Left forelimb (tissue), 1 donor: ENCODE results near the gene TJP1.
"Not testable (repeated sequence)": the region's sequence is repeated elsewhere in the genome, so short reads cannot be mapped to it uniquely, and the experiment has no call there.

Source experiments
- DNase-seq: peaks from one replicate; pipeline ENCODE4 v3.0.0-alpha.2; 2018; ENCODE audit warnings: low spot score

Gene TJP1

DNA sequence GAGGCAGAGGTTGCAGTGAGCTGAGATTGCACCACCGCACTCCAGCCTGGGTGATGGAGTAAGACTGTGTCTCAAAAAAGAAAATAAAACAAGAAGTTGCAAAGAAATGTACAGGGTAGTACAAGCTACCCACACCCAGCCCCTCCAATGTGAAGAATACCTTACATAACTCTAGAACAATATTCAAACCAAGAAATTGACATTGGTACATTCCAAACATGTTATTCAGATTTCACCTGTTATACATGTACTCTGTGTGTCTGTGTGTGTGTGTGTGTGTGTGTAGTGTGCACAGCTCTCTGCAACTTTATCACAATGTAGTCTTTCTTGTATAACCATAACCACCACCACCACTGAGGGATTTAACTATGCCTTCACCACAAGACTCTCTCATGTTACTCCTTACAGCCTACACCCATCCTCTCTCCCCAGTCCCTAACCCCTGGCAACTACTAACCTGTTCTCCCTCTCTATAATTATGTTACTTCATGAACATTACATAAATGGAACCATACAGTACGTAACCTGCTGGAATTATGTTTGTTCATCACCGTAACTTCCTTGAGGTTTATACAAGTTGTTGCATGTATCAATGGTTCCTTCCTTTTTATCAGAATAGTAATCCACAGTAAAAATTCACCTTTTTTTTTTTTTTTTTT, 16.2 kb upstream of the TJP1 start:
- no peak for DNase-seq

DNA sequence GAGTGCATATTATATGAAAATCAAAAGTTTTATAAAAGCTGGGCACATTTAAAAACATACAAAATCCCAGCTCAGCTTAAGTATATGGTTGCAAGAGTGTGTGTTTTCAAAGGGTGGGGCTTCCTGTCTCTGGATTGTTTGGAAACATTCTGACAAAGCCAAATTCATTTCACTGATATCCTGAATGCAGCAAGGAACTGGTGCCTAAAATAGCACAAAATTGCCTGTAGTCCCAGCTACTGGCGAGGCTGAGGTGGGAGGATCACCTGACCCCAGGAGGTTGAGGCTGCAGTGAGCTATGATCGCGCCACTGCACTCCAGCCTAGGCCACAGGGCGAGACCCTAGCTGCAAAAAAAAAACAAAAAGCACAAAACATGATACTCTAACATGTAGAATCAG, 13.0 kb upstream of the TJP1 start:
- no peak for DNase-seq

DNA sequence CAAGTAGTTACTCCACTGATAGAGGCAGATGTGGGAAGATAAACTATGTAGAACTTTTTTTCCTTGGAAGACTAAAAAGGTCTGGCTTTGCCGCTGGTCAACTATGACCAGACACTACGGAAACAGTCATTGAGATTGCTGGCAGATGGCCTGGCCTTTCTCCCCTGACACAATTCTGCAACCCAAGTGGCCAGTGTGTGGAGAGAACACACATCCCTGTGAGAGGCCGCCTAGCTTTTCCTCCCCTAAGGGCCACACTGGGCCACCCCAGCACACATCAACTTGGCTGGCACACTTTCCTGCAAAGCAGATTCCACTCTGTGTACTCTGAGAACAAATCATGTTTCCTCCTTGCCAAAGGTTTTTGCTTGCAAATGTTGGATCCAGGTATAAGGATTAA, 10.4 kb upstream of the TJP1 start:
- no peak for DNase-seq

DNA sequence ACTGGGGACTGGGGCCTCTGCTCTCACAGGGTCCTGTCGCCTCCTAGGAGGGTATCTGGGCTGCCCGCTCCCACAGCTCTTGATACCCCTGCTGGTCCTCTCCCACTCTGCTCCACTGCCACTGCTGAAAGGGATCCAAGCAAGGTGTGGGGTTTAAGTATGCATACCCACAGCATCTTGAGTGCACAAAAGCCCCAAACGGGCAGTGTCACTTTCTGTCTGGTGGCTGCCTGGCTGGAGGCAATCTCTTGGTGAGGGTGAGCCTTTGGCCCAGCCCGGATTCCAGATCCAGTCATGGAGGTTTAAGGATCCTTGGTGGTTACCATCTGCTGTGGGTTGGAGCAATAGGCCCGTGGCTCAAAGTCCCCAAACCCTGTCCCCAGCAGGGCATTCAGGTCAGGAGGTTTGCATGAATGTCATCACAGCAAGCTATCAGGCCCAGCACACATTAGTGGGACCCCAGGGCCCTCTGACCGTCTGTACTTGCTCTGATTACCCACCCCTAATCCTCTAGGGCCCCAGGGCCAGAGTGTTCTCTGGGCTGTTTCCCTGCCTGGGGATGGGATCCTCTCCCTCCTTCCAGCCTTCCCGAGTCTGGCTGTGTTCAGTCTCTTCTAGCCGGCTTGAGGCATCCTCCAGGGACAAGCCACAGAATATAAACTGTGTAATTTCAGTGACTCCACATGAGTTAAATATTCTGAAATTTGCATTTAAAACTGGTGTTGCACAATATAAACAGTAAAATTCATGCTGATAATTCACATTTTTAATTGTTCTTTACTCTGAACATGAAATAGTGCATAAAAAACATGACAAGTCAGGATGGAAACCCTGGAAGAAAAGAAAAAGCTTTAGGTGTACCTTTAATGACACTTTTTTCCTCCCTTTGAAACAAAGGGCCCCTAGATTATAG, 4.9 kb upstream of the TJP1 start:
- DNase-seq, result no peak

DNA sequence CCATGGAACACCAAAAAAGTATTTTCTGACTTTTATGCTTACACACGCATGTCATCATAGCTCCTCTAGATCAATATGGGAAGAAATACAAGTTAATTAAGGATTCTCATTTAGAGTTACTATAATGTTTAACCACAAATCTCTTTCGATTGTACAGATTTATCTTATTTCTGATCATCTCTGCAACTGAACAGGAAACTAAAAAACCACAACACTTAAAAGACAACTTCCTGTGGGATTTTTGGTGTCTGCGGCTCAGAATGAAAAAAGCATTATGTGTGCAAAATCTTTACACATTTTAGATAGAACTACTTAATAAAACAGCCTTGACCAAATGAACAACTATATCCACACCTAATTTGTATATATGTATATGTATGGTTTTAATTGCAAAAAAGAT, 3.0 kb upstream of the TJP1 start:
- no peak for DNase-seq

DNA sequence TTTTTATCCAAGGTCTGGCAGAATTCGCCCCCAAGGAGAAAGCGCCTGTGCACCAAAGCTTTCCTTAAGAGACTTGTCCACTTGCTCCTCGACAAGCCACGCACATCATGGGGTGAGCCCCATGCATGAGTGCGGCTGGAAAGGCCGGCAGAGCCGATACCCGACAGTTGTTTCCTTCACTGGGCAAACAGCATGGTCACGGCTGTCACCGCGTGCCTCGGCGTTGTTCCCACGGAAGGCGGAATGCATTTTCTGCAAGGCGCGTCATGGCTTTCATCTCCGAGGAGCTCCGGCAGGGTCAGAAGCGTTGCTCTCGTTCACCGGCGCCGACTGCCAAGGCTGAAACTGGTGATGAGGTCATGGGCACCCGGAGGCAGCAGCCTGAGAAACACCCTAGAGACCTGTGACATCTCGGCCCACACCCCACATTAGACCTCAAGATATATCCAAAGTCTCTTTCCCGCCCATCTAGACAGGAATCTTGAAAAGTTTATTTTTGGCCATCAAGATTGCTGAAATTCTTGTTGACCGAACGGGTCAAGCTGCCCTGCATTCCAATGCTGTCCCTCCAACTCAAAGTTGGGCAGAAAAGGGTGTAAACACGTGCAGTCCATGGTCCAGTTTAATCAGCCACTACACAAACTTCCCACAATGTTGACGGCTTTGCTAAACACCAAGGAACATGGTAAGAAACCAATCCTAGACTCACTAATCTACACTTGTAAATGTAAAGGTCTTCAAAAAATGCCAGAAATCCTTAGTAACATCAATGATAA, 604 bp upstream of the TJP1 start:
- DNase-seq, result no peak

DNA sequence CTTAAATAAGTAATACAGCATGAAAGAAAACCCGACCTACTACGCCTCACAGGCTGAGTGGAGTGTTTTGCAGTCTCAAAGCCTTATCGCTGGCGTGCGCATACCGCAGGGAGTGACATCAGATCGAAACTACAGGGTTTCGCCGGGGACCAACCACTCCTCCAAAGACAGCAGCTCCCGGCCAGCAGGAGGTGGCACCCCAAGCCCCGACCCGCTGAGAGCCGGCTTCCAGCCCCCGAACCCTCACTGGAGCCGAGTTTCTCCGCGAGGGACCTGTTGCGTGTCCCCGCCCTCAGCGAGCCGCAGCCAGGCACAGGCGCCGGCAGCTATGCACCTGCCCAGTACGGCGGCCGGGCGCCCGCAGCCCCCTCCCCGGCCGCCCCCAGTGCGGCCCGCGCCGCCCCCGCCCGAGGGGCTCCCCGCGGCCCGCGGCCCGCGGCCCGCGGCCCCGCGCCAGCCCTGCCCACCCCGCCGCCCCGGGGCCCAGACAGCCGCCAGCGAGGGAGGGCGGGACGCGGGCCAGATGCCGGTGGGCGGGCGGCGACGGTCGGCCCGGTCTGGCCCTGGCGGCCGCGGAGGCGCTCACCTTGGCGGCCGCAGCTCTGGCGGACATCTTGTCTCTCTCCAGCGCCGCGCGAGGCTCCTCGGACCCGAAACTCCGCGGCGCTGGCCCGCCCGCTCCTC, 710 bp downstream of the TJP1 start:
- peak; percentile 78 for DNase-seq

DNA sequence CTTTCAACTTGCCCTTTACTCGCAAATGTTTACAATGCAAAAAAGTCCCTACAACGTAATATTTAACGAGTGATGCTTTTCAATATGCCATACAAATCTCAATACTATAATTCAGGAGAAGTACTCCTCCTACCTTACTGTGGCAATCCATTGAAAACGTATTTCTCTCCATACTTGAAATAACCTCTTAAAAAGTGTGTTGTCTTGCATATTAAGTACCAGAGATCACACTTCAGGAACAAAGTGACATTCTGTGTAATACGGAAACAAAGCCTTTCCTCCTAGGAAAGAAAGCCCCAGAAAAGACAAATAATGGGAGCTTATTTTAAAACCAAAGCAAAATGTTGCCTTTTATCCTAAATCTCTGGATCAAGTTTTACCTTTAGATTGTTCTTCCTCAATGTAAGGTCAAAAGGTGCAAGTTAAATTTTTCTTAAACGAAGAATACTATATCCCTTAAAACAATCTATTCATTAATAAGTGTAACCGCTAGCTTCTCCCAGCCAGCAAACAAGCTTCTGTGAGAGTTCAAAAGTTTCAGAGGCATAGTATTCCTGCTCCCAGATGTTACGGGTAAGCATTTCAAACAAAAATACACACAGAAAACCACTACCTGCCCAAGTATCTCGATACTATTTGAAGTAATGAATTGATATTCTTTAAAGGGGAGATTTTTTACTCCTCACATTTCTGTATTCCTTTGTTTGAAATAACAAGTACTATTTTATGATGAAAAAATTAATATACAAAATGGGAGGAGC, 1.7 kb downstream of the TJP1 start:
- no peak for DNase-seq

DNA sequence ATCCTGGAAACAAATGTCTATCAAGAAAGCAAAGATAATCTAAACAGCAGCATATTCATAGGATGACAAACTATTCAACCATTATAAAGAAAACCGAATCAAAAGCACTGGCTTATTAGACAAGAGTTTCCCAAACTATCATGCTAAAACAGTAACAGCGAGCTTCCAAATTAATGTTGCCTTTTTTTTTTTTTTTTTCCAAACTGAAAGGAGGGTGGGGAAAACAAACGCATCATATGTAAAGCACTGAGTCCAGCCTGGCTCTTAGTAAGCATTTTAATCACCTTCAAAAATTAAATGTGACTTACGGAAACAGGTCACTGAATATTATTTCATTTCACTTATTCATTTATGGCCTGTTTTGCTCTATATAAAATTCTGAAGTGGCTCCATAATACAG, 2.3 kb downstream of the TJP1 start:
- no peak for DNase-seq

DNA sequence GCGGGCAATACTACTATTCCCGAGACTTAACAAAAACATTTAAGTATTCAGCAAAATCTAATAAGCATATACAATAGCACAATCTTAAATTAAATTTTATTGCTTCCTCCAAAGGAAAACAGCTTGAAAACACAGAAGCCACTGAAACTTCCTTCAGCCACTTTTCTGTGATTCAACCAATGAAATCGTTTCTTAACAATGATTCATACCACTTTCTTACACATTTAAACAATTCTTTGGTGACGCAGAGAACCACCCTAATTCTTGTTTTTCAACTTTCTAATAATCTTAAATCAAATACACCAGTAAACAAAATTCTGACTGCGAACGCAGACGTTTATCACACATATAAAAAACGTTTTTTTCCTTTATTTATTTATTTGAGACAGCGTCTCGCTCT, 4.1 kb downstream of the TJP1 start:
- DNase-seq, result no peak

DNA sequence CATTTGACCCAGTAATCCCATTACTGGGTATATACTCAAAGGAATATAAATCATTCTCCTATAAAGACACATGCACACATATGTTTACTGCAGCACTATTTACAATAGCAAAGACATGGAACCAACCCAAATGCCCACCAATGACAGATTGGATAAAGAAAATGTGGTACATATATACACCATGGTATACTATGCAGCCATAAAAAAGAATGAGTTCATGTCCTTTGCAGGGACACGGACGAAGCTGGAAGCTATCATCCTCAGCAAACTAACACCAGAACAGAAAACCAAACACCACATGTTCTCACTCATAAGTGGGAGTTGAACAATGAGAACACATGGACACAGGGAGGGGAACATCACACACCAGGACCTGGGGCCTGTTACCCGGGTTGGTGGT, 4.8 kb downstream of the TJP1 start:
- not testable (repeated sequence) for DNase-seq

DNA sequence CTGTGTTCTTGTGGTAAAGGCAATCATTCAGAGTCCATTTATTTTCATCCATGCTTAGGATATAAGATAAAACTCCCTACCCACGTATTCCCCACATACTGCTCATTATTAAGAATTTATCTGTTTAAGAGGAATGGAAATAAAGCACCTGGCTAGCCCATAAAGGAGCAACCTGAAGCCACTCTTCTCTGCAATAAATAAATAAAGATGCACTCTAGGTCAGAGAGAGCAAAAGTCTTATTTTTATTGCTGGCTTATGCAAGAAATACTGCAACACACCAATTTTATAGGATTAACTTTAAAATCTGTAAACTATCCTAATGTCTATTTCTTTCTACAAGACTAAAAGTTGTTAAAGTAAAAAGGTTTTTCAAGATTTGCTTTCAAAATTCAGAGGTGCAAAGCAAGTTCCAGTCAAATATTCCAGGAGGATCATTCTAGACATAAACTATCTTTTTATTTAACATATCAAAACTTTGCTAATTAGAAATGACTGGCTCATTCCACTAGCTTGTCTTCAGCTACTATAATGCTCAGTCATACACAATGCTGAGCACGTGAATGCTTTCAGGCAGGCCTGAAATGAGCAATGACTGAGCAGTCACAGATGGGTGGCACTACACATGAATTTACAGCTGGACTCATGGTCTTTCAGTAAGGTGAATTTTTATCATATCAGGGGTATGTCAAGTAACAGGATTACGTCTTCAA, 7.1 kb downstream of the TJP1 start:
- DNase-seq, result no peak

DNA sequence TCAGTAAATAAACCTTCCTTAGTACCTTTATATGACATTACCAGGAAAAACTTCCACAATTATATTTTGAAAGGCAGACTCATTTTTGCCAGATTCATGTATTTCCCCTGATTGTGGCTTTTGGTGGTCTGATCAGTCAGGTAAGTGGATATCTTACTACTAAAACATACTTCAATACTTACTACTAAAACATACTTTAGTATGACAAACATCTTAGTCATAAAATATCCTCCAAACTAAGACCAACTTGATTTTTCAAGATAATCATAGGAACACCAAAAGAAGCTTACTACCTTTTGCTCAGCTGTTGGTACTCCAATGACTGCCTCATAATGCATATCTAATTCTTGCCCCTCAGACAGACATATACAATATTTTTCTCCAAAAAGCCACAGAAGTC, 9.3 kb downstream of the TJP1 start:
- no peak for DNase-seq

DNA sequence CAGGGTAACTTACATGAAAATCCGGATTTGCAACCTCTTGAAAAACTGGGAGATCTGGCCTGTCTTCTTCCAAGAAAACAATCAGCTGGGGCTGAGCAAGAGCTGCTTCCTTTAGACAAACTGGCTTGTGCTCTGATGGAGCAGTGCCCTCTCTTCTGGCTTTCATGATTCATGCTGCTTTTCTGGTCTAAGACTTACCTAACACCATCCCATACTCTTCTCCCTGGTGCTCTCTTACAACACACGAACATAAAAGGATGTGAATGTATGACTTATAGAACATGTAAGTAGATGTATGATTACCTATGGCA, 9.9 kb downstream of the TJP1 start:
- DNase-seq, result no peak

DNA sequence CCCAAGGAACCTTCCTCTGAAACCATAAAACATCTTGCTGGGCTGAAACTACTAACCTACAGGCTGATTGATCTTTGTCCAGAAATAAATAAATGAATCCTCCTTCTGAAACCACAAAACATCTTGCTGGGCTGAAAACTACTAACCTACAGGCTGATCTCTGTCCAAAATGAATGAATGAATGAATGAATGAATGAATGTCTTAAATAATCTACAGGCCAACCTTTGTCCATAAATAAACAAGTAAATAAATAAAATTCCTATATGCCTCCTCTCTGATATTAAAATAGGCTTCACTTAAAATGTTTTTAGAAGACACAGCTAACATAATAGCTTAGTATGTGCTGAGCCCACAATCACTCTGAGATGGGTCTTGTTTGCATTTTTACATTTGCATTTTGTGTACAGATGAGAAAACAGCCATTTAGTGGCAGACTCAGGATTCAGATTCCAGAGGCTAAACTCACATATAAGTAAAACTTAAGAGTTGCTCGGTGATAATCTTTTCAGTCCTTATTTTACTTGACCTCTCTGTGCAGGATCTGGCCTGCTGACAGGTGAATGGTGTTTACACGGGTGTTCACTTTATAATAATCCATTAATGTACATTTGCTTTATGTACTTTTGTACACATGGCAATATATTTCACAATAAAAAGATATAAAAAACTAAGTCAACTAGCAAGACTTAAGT, 10.4 kb downstream of the TJP1 start:
- DNase-seq, result no peak

DNA sequence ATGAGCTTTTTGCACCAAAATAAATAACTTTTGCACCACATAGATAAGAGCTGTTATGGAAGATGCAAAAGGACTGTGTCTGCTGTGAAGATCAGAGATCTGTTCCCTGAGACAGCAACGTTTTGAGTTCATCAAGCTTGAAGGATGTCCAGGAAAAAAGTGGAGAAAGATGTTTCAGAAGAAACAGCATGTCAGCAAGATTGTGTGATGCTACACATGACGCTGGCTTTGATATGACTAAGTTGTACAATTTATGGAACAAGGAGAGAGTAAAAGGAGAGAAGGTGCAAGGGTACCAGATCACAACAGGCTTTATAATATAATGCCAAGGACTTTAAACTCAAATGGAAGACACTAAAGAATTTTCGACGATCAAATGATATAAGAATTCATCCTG, 16.6 kb downstream of the TJP1 start:
- DNase-seq, result no peak

DNA sequence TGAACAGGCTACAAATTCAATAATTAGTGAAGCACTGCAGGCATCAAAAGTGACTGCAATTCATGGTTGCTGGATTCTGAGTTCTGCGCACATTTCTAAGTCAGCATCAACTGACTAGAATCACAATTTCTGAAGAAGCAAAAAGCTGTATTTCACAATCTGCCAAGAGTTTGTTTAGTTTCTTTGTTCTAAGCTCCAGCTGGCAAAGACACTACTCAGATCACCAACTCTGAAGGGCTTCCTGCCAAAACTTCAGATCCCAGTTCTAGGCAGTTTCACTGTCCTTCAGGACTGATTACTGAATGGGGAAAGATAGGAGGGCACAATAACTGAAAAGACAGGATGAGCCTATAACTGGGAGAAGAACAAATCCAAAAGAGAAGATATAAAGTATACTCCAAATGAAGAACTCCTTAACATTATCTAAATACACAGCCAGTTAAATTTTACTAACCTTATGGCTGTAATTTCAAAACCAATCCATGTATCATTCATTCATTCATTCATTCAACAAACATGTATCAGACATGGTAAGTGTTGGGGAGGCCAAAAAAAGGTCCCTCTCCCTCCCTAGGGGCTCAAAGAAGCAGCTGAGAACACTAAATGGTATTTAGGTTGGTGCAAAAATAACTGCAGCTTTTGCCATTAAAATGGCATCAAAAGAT, 17.1 kb downstream of the TJP1 start:
- DNase-seq, result no peak

DNA sequence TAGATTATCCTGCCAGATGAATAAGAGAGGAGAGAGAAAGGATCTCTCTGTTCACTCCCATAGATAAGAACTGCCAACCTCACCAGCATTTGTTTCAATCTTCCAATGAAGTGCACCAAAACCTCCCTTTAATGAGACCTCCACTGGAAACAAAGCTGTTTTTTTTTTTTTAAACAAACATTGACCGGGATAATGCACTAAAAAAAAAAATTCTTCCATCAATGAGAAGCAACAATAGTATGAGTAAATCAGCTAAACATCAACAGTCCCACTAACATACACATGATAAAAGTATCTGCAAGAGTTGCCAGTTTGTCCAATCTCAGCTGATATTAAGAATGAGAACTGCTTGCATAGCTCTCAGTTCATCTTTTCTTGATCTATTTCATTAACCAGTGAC, 19.9 kb downstream of the TJP1 start:
- DNase-seq, result no peak

DNA sequence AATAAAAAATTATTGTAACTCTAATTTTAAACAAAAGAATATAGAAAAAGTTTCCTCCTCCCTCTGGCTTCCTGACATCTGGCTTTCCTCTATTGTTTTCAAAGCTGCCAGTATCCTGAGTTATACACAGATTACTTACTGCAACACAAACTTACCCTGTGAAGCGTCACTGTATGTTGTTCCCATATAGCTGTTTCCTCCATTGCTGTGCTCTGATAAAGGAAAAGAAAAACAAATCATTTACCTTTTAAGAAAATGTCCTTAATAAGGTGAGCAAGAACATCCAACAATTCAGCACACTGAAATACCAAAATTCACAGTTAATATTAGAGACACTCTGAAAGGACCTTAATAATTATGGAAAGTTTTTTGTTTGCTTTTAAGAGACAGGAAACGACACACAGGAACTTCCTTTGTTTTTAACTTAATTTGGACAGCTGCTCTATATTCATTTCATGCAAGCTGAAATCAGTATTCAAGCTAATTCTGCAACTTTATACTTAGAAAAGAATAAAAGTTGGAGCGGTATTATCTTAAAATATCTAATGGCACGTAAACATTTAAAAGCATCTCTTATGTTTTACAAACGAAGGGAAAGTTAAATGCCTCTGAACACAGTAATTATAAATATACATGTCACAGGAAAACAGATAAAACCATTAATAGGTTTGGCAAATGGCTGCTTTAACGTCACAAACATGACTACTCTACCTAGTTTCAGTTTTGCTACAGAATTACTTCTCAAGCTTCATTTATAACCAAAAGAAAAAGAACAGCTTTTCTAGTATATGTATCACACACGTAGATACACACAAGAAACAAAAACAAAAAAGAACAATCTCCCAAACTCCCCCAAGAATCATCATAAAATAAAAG, 21.5 kb downstream of the TJP1 start:
- no peak for DNase-seq
